MCF 10A (cell line): ENCODE data around the gene MTSS2. TPM values are rescaled to one million over a fixed set of nuclear protein-coding genes. Genes with fewer than 3 reads are reported as not detected.

Experiments
- BruUV-seq: library from RNA; stranded (reverse); fragments of 400-500 nt; replicated peaks from 2 replicates; lab custom pipeline; 2021; lab: Mats Ljungman, UMichigan
- CTCF ChIA-PET: fragments of 300-600 bp; sonication (Branson Sonifier 250); formaldehyde crosslinking; extraction: SDS; loops from one replicate; lab custom pipeline; 2021; ENCODE audit warnings: antibody characterized with exemption, inconsistent platforms; lab: Yijun Ruan, JAX
- POLR2A ChIA-PET: fragments of 300-600, 350-650 bp; sonication (Branson Sonifier 250); formaldehyde crosslinking; extraction: SDS; loops from one replicate; lab custom pipeline; 2020; ENCODE audit warnings: antibody characterized with exemption, inconsistent platforms; lab: Yijun Ruan, JAX
- DNase-seq: peaks from one replicate; pipeline ENCODE4 v3.0.0-alpha.2; 2018; ENCODE audit not compliant: unreplicated experiment
- H3K27ac Mint-ChIP-seq: one replicate; pipeline ENCODE4 v1.8.0; 2022; ENCODE audit warnings: mild to moderate bottlenecking, low read depth, mixed read lengths; ENCODE audit not compliant: unreplicated experiment
- H3K27me3 Mint-ChIP-seq: one replicate; pipeline ENCODE4 v1.8.0; 2022; ENCODE audit warnings: mixed read lengths; ENCODE audit not compliant: insufficient read depth, unreplicated experiment
- H3K36me3 Mint-ChIP-seq: one replicate; pipeline ENCODE4 v1.8.0; 2022; ENCODE audit warnings: mild to moderate bottlenecking, moderate library complexity, mixed read lengths; ENCODE audit not compliant: insufficient read depth, unreplicated experiment
- H3K4me1 Mint-ChIP-seq: one replicate; pipeline ENCODE4 v1.8.0; 2022; ENCODE audit warnings: mixed read lengths; ENCODE audit not compliant: insufficient read depth, unreplicated experiment
- H3K4me3 Mint-ChIP-seq: one replicate; pipeline ENCODE4 v1.8.0; 2022; ENCODE audit warnings: mild to moderate bottlenecking, moderate library complexity, mixed read lengths; ENCODE audit not compliant: unreplicated experiment
- H3K9me3 Mint-ChIP-seq: one replicate; pipeline ENCODE4 v1.8.0; 2022; ENCODE audit warnings: mixed read lengths; ENCODE audit not compliant: unreplicated experiment
- intact Hi-C: fragments of 100-400 bp; cut with micrococcal nuclease; formaldehyde crosslinking; loops from 2 replicates; pipeline ENCODE4 v1.14.1; 2022
- total RNA-seq: library from RNA; stranded (reverse); gene quantifications from 2 replicates; pipeline ENCODE4 v1.2.3, GENCODE V29; 2022
- TF ChIP-seq, protein P1 (sequence below): fragments of 200-600 bp; IDR thresholded peaks from one replicate; pipeline ENCODE4 v1.8.0; 2022; ENCODE audit warnings: antibody characterized with exemption, mild to moderate bottlenecking; ENCODE audit not compliant: unreplicated experiment

MTSS2 gene
- total RNA-seq, 1 experiment from 2014 or later: 75.8 TPM

DNA sequence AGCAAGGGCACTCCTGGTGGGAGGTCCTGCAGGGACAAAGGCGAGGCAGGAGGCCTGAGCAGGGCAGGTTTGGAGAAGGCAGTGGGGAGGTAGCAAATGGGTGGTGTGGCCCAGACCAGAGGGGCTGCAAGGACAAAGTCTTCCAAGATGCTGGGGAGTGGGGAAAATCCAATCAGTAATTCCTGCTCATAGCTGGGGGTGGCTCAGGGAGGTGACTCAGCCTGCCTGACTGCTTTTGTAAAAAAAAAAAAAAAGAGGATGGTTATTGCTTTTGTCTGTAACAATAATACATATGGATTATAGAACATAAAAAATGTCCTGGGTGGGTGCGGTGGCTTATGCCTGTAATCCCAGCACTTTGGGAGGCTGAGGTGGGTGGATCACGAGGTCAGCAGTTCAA lies 34.3 kb downstream of the MTSS2 start:
- CTCF ChIA-PET: interaction anchor here (0.5 to 3.2 kb wide), 5 partner anchors 14 to 829 kb away, joined by 3 to 22 read pairs (median 3); no protein-coding TSS in a partner anchor
- Mint-ChIP-seq H3K27me3 (no peaks in the 10 kb centered on the region), H3K4me1 (peaks cover 11% of the 10 kb centered on the region), H3K36me3 (no peaks in the 10 kb centered on the region), H3K27ac (no peak overlapping the region), H3K9me3 (no peaks in the 10 kb centered on the region), H3K4me3 (no peak overlapping the region)
- POLR2A ChIA-PET: no interaction called here
- BruUV-seq: no TSS peak
- TF ChIP-seq, protein P1, sequence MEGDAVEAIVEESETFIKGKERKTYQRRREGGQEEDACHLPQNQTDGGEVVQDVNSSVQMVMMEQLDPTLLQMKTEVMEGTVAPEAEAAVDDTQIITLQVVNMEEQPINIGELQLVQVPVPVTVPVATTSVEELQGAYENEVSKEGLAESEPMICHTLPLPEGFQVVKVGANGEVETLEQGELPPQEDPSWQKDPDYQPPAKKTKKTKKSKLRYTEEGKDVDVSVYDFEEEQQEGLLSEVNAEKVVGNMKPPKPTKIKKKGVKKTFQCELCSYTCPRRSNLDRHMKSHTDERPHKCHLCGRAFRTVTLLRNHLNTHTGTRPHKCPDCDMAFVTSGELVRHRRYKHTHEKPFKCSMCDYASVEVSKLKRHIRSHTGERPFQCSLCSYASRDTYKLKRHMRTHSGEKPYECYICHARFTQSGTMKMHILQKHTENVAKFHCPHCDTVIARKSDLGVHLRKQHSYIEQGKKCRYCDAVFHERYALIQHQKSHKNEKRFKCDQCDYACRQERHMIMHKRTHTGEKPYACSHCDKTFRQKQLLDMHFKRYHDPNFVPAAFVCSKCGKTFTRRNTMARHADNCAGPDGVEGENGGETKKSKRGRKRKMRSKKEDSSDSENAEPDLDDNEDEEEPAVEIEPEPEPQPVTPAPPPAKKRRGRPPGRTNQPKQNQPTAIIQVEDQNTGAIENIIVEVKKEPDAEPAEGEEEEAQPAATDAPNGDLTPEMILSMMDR: no peak
- intact Hi-C loops: loop anchor here (5.0 kb wide), 3 partner anchors 74 to 319 kb away; no protein-coding TSS in a partner anchor
- no peak for DNase-seq

GRCh38 chr16:70650216-70650615 lies 35.6 kb downstream of the MTSS2 start:
- intact Hi-C loops: loop anchor here (5.0 kb wide), 3 partner anchors 73 to 318 kb away; no protein-coding TSS in a partner anchor
- TF ChIP-seq, protein P1: no peak
- CTCF ChIA-PET: interaction anchor here (1.0 kb wide), 1 partner anchor 160 kb away, joined by 3 read pairs; no protein-coding TSS in a partner anchor
- Mint-ChIP-seq H3K27me3 (no peaks in the 10 kb centered on the region), H3K9me3 (no peaks in the 10 kb centered on the region), H3K36me3 (no peaks in the 10 kb centered on the region), H3K4me3 (no peak overlapping the region), H3K4me1 (peaks cover 11% of the 10 kb centered on the region), H3K27ac (no peak overlapping the region)
- POLR2A ChIA-PET: interaction anchor here (0.6 to 0.7 kb wide), 2 partner anchors 57 to 96 kb away, joined by 3 read pairs; no protein-coding TSS in a partner anchor
- no TSS peak for BruUV-seq
- DNase-seq: no peak

DNA sequence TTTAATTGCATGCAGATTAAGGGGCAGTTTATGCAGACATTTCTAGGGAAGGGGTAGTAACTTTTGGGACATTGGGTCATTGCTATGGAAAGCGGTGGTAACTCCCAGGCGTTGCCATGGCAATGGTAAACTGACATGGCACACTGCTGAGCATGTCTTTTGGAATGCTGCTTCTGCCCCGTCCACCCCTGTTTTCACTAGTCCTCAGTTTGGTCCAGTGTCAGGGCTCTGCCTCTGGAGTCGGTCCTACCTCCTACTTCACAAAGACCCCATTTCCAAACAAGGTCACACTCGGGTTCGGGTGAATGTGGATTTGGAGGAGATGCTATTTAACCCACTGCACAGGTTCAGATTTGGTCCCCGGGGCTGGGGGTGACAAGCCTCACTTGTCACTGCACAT lies 36.6 kb downstream of the MTSS2 start:
- Mint-ChIP-seq H3K27ac (no peak overlapping the region), H3K4me3 (no peak overlapping the region), H3K36me3 (no peaks in the 10 kb centered on the region), H3K27me3 (no peaks in the 10 kb centered on the region), H3K4me1 (peaks cover 11% of the 10 kb centered on the region), H3K9me3 (no peaks in the 10 kb centered on the region)
- intact Hi-C loops: no loop called here
- DNase-seq: no peak
- no TSS peak for BruUV-seq
- ChIA-PET CTCF (no interaction called here), POLR2A (no interaction called here)
- TF ChIP-seq, protein P1: no peak

DNA sequence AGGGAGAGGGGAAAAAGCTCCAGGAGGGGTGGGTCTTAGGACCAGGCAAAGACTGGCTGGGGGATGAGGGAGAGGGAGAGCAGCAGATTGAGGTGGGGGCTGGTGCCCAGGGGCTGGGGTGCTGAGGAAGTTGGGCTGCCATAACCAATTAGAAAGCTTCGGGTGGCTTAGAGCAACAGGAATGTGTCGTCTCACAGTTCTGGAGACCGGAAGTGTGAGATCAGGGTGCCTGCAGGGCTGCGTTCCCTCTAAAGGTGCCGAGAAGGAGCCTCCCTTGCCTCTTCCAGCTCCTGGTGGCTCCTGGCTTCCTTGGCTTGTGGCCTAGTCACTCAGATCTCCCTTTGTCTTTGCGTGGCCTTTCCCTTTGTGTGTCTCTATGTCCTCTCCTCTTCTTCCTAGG lies 37.2 kb downstream of the MTSS2 start:
- Mint-ChIP-seq H3K27me3 (no peaks in the 10 kb centered on the region), H3K36me3 (no peaks in the 10 kb centered on the region), H3K4me3 (no peak overlapping the region), H3K27ac (no peak overlapping the region), H3K9me3 (no peaks in the 10 kb centered on the region), H3K4me1 (peaks cover 6% of the 10 kb centered on the region)
- no TSS peak for BruUV-seq
- DNase-seq: no peak
- POLR2A ChIA-PET: no interaction called here
- TF ChIP-seq, protein P1: no peak
- intact Hi-C loops: no loop called here
- CTCF ChIA-PET: interaction anchor here (0.6 kb wide), 2 partner anchors 14 to 280 kb away, joined by 4 read pairs; no protein-coding TSS in a partner anchor
